Measurements from ENCODE around the gene ATOH1. TPM values are rescaled to one million over a fixed set of nuclear protein-coding genes. Genes with fewer than 3 reads are reported as not detected.

The ATOH1 gene
- total RNA-seq, 1 donor from 2014 or later: not detected

DNA sequence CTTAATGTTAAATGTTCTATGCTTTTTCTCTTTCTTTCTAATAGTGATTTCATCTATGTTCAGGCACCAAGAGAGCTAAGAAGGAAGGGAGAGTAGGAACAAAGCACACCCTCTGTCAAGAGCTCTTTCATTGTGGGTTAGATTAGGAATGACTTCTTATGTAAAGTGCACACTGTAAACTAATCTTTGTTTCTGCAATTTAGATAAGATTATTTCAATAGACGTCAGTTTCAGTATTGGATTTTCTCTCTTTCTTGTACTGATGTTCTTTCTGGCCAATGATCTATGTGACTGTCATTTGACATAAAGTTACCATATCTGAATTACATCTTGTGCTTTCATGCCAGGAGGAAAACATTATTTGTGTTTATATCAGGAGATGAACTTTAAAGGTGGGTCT lies 48.2 kb downstream of the ATOH1 start:
- H3K27ac Mint-ChIP-seq (ENCODE audit: unreplicated experiment): no peak overlapping the region
- H3K4me3 Mint-ChIP-seq (ENCODE audit: unreplicated experiment): no peak overlapping the region
- no peaks in the 10 kb centered on the region for H3K36me3 Mint-ChIP-seq (ENCODE audit: low read depth)
- H3K9me3 Mint-ChIP-seq (ENCODE audit: low read depth): no peaks in the 10 kb centered on the region
- no peak for DNase-seq (ENCODE audit: low spot score)
- H3K27me3 Mint-ChIP-seq (ENCODE audit: low read depth): peaks cover 23% of the 10 kb centered on the region
- H3K4me1 Mint-ChIP-seq (ENCODE audit: low read depth): no peaks in the 10 kb centered on the region
- TF ChIP-seq, protein P1, sequence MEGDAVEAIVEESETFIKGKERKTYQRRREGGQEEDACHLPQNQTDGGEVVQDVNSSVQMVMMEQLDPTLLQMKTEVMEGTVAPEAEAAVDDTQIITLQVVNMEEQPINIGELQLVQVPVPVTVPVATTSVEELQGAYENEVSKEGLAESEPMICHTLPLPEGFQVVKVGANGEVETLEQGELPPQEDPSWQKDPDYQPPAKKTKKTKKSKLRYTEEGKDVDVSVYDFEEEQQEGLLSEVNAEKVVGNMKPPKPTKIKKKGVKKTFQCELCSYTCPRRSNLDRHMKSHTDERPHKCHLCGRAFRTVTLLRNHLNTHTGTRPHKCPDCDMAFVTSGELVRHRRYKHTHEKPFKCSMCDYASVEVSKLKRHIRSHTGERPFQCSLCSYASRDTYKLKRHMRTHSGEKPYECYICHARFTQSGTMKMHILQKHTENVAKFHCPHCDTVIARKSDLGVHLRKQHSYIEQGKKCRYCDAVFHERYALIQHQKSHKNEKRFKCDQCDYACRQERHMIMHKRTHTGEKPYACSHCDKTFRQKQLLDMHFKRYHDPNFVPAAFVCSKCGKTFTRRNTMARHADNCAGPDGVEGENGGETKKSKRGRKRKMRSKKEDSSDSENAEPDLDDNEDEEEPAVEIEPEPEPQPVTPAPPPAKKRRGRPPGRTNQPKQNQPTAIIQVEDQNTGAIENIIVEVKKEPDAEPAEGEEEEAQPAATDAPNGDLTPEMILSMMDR (IDR thresholded peaks at IDR 0.05): no peak

DNA sequence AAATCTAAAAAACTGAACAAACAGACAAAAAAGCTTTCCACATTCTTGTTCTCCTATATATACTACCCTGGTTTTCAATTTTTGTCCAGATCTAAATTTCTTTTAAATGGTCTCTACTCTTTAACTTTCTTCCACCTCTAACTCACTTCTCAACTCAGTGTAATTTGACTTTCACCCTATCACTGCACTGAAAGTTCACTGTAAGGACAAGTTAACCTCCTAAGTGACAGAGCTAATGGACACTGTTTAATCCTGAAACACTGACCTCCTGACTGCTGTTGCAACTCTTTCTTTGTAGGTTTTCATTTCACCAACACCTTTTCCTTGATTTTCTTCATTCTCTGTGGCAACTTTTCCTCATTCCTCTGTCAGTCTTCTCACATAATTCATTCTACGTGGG lies 50.0 kb downstream of the ATOH1 start:
- TF ChIP-seq, protein P1 (IDR thresholded peaks at IDR 0.05): no peak
- Mint-ChIP-seq H3K9me3 (ENCODE audit: low read depth) (no peaks in the 10 kb centered on the region), H3K4me3 (ENCODE audit: unreplicated experiment) (no peak overlapping the region), H3K27ac (ENCODE audit: unreplicated experiment) (no peak overlapping the region), H3K36me3 (ENCODE audit: low read depth) (no peaks in the 10 kb centered on the region), H3K4me1 (ENCODE audit: low read depth) (no peaks in the 10 kb centered on the region), H3K27me3 (ENCODE audit: low read depth) (peaks cover 21% of the 10 kb centered on the region)
- no peak for DNase-seq (ENCODE audit: low spot score)

DNA sequence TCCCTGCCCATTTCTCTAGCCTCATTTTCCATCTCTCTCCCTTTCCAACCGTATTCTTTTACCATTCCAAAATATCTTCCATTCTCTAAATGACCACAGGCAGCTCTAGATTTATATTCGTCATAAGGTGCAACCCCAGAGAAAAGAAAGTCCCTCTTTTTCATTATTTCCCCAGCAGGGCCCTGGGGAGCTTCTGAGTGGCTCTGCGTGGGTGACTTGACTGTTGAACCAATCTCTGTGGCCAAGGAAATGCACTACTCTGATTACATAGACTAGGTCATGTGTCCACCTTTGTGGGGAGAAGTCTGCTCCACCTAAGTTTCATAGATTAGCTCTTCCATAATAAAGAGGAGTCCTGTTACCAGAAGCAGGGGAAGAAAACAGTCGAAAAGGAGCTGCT lies 51.4 kb downstream of the ATOH1 start:
- H3K4me1 Mint-ChIP-seq (ENCODE audit: low read depth): no peaks in the 10 kb centered on the region
- no peak overlapping the region for H3K4me3 Mint-ChIP-seq (ENCODE audit: unreplicated experiment)
- H3K27me3 Mint-ChIP-seq (ENCODE audit: low read depth): peaks cover 18% of the 10 kb centered on the region
- TF ChIP-seq, protein P1 (IDR thresholded peaks at IDR 0.05): no peak
- DNase-seq (ENCODE audit: low spot score): no peak
- no peaks in the 10 kb centered on the region for H3K36me3 Mint-ChIP-seq (ENCODE audit: low read depth)
- H3K27ac Mint-ChIP-seq (ENCODE audit: unreplicated experiment): no peak overlapping the region
- H3K9me3 Mint-ChIP-seq (ENCODE audit: low read depth): no peaks in the 10 kb centered on the region

Measured in chondrocyte (in vitro differentiated cells).